WI38 (cell line): ENCODE measurements around the gene MCTP1.

Experiments
- H3K4me3 ChIP-seq: 2 replicates; pipeline ENCODE4 v1.5.1; 2011; ENCODE audit warnings: low read depth, mild to moderate bottlenecking, control low read depth, low read length
- TF ChIP-seq, protein P1 (sequence below): IDR thresholded peaks from 2 replicates; pipeline ENCODE4 v1.5.1; 2012; ENCODE audit warnings: low read depth, mild to moderate bottlenecking, control low read depth, low read length

The MCTP1 gene

GRCh38 chr5:94709277-94709676 lies 575.6 kb downstream of the MCTP1 start:
- H3K4me3 ChIP-seq: no peak overlapping the region
- TF ChIP-seq, protein P1, sequence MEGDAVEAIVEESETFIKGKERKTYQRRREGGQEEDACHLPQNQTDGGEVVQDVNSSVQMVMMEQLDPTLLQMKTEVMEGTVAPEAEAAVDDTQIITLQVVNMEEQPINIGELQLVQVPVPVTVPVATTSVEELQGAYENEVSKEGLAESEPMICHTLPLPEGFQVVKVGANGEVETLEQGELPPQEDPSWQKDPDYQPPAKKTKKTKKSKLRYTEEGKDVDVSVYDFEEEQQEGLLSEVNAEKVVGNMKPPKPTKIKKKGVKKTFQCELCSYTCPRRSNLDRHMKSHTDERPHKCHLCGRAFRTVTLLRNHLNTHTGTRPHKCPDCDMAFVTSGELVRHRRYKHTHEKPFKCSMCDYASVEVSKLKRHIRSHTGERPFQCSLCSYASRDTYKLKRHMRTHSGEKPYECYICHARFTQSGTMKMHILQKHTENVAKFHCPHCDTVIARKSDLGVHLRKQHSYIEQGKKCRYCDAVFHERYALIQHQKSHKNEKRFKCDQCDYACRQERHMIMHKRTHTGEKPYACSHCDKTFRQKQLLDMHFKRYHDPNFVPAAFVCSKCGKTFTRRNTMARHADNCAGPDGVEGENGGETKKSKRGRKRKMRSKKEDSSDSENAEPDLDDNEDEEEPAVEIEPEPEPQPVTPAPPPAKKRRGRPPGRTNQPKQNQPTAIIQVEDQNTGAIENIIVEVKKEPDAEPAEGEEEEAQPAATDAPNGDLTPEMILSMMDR: no peak

GRCh38 chr5:94707359-94707758 lies 577.5 kb downstream of the MCTP1 start:
- TF ChIP-seq, protein P1: no peak
- no peak overlapping the region for H3K4me3 ChIP-seq

- no peak overlapping the region for H3K4me3 ChIP-seq
- TF ChIP-seq, protein P1: no peak
These were observed 579.5 kb downstream of the MCTP1 start for GRCh38 chr5:94705427-94705826.

- TF ChIP-seq, protein P1: no peak
- no peak overlapping the region for H3K4me3 ChIP-seq
These were observed 582.2 kb downstream of the MCTP1 start for GRCh38 chr5:94702729-94703128.

DNA sequence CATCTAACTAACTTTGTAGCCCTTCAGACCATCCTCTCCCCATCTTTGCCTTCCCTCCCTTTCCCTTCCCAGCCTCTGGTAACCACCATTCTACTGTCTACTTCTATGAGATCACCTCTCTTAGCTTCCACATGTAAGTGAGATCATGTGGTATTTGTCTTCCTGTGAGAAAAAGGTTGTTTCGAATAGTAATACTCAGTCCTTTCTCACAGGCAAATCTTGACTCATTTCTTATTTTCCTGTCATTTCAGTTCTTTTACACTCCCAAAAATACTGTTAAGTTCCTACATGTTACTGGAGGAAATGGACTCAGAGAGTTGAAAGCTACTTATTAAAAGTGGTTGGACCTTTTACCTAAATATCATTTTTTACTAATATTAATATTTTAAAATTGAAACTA lies 584.3 kb downstream of the MCTP1 start:
- H3K4me3 ChIP-seq: no peak overlapping the region
- TF ChIP-seq, protein P1: no peak

- no peak overlapping the region for H3K4me3 ChIP-seq
- TF ChIP-seq, protein P1: no peak
These were observed 585.3 kb downstream of the MCTP1 start for GRCh38 chr5:94699562-94699961.

DNA sequence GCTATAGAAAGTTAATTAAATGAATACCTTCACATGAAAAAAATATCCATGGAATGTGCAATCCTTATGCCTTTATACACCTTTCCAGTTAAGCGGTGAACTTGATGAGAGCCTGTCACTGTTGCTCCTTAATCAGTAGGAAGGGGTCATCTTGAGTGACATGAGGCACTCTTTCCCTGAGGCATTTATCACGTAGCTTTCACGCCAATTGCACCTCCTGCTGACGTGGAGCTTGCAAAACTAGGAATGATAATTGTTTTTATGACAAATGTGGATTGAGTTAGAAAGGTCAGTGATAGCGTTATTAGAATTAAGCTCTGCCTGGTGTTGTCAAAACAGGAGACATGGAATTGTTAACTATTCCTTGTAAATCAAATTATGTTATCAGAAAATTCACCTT lies 586.7 kb downstream of the MCTP1 start:
- TF ChIP-seq, protein P1: no peak

More for the DNA sequence above, 586.7 kb downstream of the MCTP1 start:
- H3K4me3 ChIP-seq: no peak overlapping the region
